Neural progenitor cell (in vitro differentiated cells): ENCODE data around the gene DUS1L. TPM values are rescaled to one million over a fixed set of nuclear protein-coding genes. Genes with fewer than 3 reads are reported as not detected.

Source experiments
- DNase-seq: peaks from one replicate; pipeline ENCODE4 v3.0.0-alpha.2; 2016; ENCODE audit warnings: low spot score
- H2AFZ ChIP-seq: fragments of 200-600 bp; sonication (generic); replicated peaks from 2 replicates; pipeline ENCODE4 v1.6.1; 2016; ENCODE audit warnings: antibody characterized with exemption
- H3F3A ChIP-seq: fragments of 200-600 bp; sonication (generic); 2 replicates; pipeline ENCODE4 v1.6.1; 2016; ENCODE audit warnings: antibody characterized with exemption, low read depth
- H3K27ac ChIP-seq: fragments of 200-600 bp; sonication (generic); 2 replicates; pipeline ENCODE4 v1.5.1; 2016; ENCODE audit warnings: mild to moderate bottlenecking
- H3K27me3 ChIP-seq: fragments of 200-600 bp; sonication (generic); 2 replicates; pipeline ENCODE4 v1.6.1; 2016; ENCODE audit warnings: mild to moderate bottlenecking, moderate library complexity
- H3K36me3 ChIP-seq: fragments of 200-600 bp; sonication (generic); 2 replicates; pipeline ENCODE4 v1.5.1; 2016
- H3K4me1 ChIP-seq: fragments of 200-600 bp; sonication (generic); 2 replicates; pipeline ENCODE4 v1.6.1; 2016; ENCODE audit warnings: mixed run types
- H3K4me2 ChIP-seq: fragments of 200-600 bp; sonication (generic); 2 replicates; pipeline ENCODE4 v1.6.1; 2016
- H3K4me3 ChIP-seq: fragments of 200-600 bp; sonication (generic); 2 replicates; pipeline ENCODE4 v1.5.1; 2016
- H3K79me2 ChIP-seq: fragments of 200-600 bp; sonication (generic); 2 replicates; pipeline ENCODE4 v1.6.1; 2016; ENCODE audit warnings: low read depth
- H3K9ac ChIP-seq: fragments of 200-600 bp; sonication (generic); 2 replicates; pipeline ENCODE4 v1.6.1; 2016
- H3K9me3 ChIP-seq: fragments of 200-600 bp; sonication (generic); 2 replicates; pipeline ENCODE4 v1.5.1; 2016; ENCODE audit warnings: low read depth
- H4K20me1 ChIP-seq: fragments of 200-600 bp; sonication (generic); 2 replicates; pipeline ENCODE4 v1.6.1; 2016; ENCODE audit warnings: low read depth
- H3K27ac Mint-ChIP-seq: 3 replicates; pipeline ENCODE4 v1.8.0; 2021; ENCODE audit warnings: mixed read lengths
- H3K27me3 Mint-ChIP-seq: 2 replicates; pipeline ENCODE4 v1.8.0; 2022; ENCODE audit warnings: low read depth, mild to moderate bottlenecking, inconsistent platforms, moderate library complexity, mixed read lengths; ENCODE audit not compliant: insufficient read depth
- H3K36me3 Mint-ChIP-seq: 3 replicates; pipeline ENCODE4 v1.8.0; 2021; ENCODE audit warnings: mixed read lengths
- H3K4me1 Mint-ChIP-seq: 3 replicates; pipeline ENCODE4 v1.8.0; 2021; ENCODE audit warnings: mixed read lengths
- H3K4me3 Mint-ChIP-seq: 3 replicates; pipeline ENCODE4 v1.8.0; 2021; ENCODE audit warnings: mild to moderate bottlenecking, moderate library complexity, mixed read lengths
- H3K9me3 Mint-ChIP-seq: 3 replicates; pipeline ENCODE4 v1.8.0; 2020; ENCODE audit warnings: mixed read lengths
- CTCF ChIP-seq: fragments of 200-600 bp; sonication (generic); IDR thresholded peaks from 2 replicates; pipeline ENCODE4 v1.5.1; 2017; ENCODE audit warnings: antibody characterized with exemption, mild to moderate bottlenecking
- EZH2 ChIP-seq: fragments of 200-600 bp; sonication (generic); IDR thresholded peaks from 2 replicates; pipeline ENCODE4 v1.6.1; 2017; ENCODE audit warnings: antibody characterized with exemption, mild to moderate bottlenecking, moderate library complexity
- EZH2phosphoT487 ChIP-seq: fragments of 200-600 bp; sonication (generic); IDR thresholded peaks from 2 replicates; pipeline ENCODE4 v1.6.1; 2017; ENCODE audit warnings: antibody characterized with exemption
- total RNA-seq: library from RNA; depleted of rRNA; stranded (reverse); fragments of >200 nt; gene quantifications from 2 replicates; pipeline ENCODE4 v1.2.3, GENCODE V29; 2015; ENCODE audit warnings: low replicate concordance

The DUS1L gene
- total RNA-seq, 1 donor from 2014 or later, result 54.5 TPM

GRCh38 chr17:82083009-82083408, 17.4 kb upstream of the DUS1L start:
- Histone ChIP-seq H3K4me2 (no peak overlapping the region), H4K20me1 (peaks cover 82% of the 10 kb centered on the region), H3K4me1 (no peaks in the 10 kb centered on the region), H3K79me2 (no peaks in the 10 kb centered on the region), H3K9me3 (no peaks in the 10 kb centered on the region), H3K27ac (no peak overlapping the region), H3K36me3 (no peaks in the 10 kb centered on the region), H3K9ac (no peak overlapping the region), H3F3A (peaks cover 15% of the 10 kb centered on the region), H3K27me3 (no peaks in the 10 kb centered on the region), H3K4me3 (no peak overlapping the region), H2AFZ (no peak overlapping the region)
- H3K27ac Mint-ChIP-seq, result no peak overlapping the region
- peaks cover 5% of the 10 kb centered on the region for H3K36me3 Mint-ChIP-seq
- no peak for DNase-seq
- no peak overlapping the region for H3K4me3 Mint-ChIP-seq
- H3K4me1 Mint-ChIP-seq, result peaks cover 2% of the 10 kb centered on the region
- no peak for TF ChIP-seq CTCF
- TF ChIP-seq EZH2phosphoT487, result no peak
- TF ChIP-seq EZH2, result no peak
- no peaks in the 10 kb centered on the region for H3K27me3 Mint-ChIP-seq
- H3K9me3 Mint-ChIP-seq, result no peaks in the 10 kb centered on the region

- Histone ChIP-seq H2AFZ (no peak overlapping the region), H3K9ac (no peak overlapping the region), H3K79me2 (no peaks in the 10 kb centered on the region), H3F3A (peaks cover 21% of the 10 kb centered on the region), H3K27ac (no peak overlapping the region), H3K4me2 (no peak overlapping the region), H3K4me3 (no peak overlapping the region), H3K9me3 (no peaks in the 10 kb centered on the region), H3K4me1 (no peaks in the 10 kb centered on the region), H3K36me3 (no peaks in the 10 kb centered on the region), H4K20me1 (peaks cover 81% of the 10 kb centered on the region), H3K27me3 (no peaks in the 10 kb centered on the region)
- Mint-ChIP-seq H3K27ac (no peak overlapping the region), H3K9me3 (no peaks in the 10 kb centered on the region), H3K27me3 (peaks cover 2% of the 10 kb centered on the region), H3K4me1 (peaks cover 2% of the 10 kb centered on the region), H3K4me3 (no peak overlapping the region), H3K36me3 (peaks cover 5% of the 10 kb centered on the region)
- no peak for DNase-seq
- TF ChIP-seq EZH2 (no peak), EZH2phosphoT487 (no peak), CTCF (no peak)
Observed at GRCh38 chr17:82082456-82082855, 16.9 kb upstream of the DUS1L start.

GRCh38 chr17:82081966-82082365, 16.4 kb upstream of the DUS1L start:
- no peak overlapping the region for H3K4me3 ChIP-seq
- H3F3A ChIP-seq, result peaks cover 23% of the 10 kb centered on the region
- peaks cover 2% of the 10 kb centered on the region for H3K27me3 Mint-ChIP-seq
- no peak overlapping the region for H3K4me2 ChIP-seq
- no peak overlapping the region for H2AFZ ChIP-seq
- H3K9me3 Mint-ChIP-seq, result no peaks in the 10 kb centered on the region
- peaks cover 81% of the 10 kb centered on the region for H4K20me1 ChIP-seq
- no peak for TF ChIP-seq EZH2phosphoT487
- TF ChIP-seq EZH2, result no peak
- TF ChIP-seq CTCF, result no peak
- no peak overlapping the region for H3K4me3 Mint-ChIP-seq
- no peaks in the 10 kb centered on the region for H3K36me3 ChIP-seq
- H3K27me3 ChIP-seq, result no peaks in the 10 kb centered on the region
- H3K4me1 Mint-ChIP-seq, result peaks cover 2% of the 10 kb centered on the region
- DNase-seq, result no peak
- H3K36me3 Mint-ChIP-seq, result peaks cover 5% of the 10 kb centered on the region
- H3K27ac ChIP-seq, result no peak overlapping the region
- no peaks in the 10 kb centered on the region for H3K79me2 ChIP-seq
- no peaks in the 10 kb centered on the region for H3K4me1 ChIP-seq
- H3K27ac Mint-ChIP-seq, result no peak overlapping the region
- H3K9me3 ChIP-seq, result no peaks in the 10 kb centered on the region
- H3K9ac ChIP-seq, result no peak overlapping the region
